CD14-positive monocyte (primary cell): ENCODE results near the gene INO80E. TPM values are rescaled to one million over a fixed set of nuclear protein-coding genes. Genes with fewer than 3 reads are reported as not detected.

Experiments
- DNase-seq, 3 donors: peaks; one replicate each; pipeline ENCODE4 v3.0.0-alpha.2; 2011 to 2022
- H2AFZ ChIP-seq: 2 replicates; pipeline ENCODE4 v1.6.0; 2012; ENCODE audit warnings: mild to moderate bottlenecking, low read depth, low read length, inconsistent platforms; ENCODE audit not compliant: insufficient read depth, poor library complexity, severe bottlenecking
- H3K27ac ChIP-seq, 2 donors: 1 replicate in 1 of 2; 2 replicates in 1 of 2; pipeline ENCODE4 v1.5.1; 2012 to 2013; ENCODE audit warnings: low read length in 2 of 2, control low read depth in 1 of 2, inconsistent platforms in 1 of 2, low read depth in 1 of 2, mild to moderate bottlenecking in 1 of 2
- H3K27me3 ChIP-seq, 2 donors: one replicate each; pipeline versions ENCODE4 v1.6.0 to v1.6.1; 2011 to 2013; ENCODE audit warnings: low read length in 2 of 2; ENCODE audit not compliant: control insufficient read depth in 2 of 2, insufficient read depth in 2 of 2
- H3K36me3 ChIP-seq, 2 donors: replicated peaks in 1 of 2; 1 replicate in 1 of 2; 2 replicates in 1 of 2; pipeline versions ENCODE4 v1.5.1 to v1.6.1; 2012 to 2013; ENCODE audit warnings: low read length in 2 of 2, control low read depth in 1 of 2, inconsistent platforms in 1 of 2, mild to moderate bottlenecking in 1 of 2; ENCODE audit not compliant: insufficient read depth in 2 of 2, control insufficient read depth in 1 of 2
- H3K4me1 ChIP-seq, 2 donors: 1 replicate in 1 of 2; 2 replicates in 1 of 2; pipeline versions ENCODE4 v1.5.1 to v1.6.1; 2012 to 2013; ENCODE audit warnings: low read length in 2 of 2, control low read depth in 1 of 2, inconsistent platforms in 1 of 2, mild to moderate bottlenecking in 1 of 2, moderate library complexity in 1 of 2; ENCODE audit not compliant: insufficient read depth in 2 of 2, control insufficient read depth in 1 of 2
- H3K4me2 ChIP-seq: replicated peaks from 2 replicates; pipeline ENCODE3; 2012; ENCODE audit warnings: low read length, moderate library complexity, mild to moderate bottlenecking; ENCODE audit not compliant: poor library complexity, severe bottlenecking; ENCODE audit errors: extremely low read depth
- H3K4me3 ChIP-seq, 3 experiments: fragments of 200-600 bp in 1 of 3; sonication (generic) in 1 of 3; replicated peaks in 1 of 3; 1 replicate in 2 of 3; 2 replicates in 1 of 3; pipeline ENCODE4 v1.5.1; 2011 to 2013; ENCODE audit warnings: low read length in 3 of 3, mild to moderate bottlenecking in 3 of 3, control low read depth in 2 of 3, low read depth in 2 of 3, inconsistent platforms in 1 of 3, moderate library complexity in 1 of 3
- H3K79me2 ChIP-seq: 2 replicates; pipeline ENCODE4 v1.6.0; 2012; ENCODE audit warnings: mild to moderate bottlenecking, control low read depth, inconsistent platforms, low read length, moderate library complexity; ENCODE audit not compliant: insufficient read depth
- H3K9ac ChIP-seq: 2 replicates; pipeline ENCODE4 v1.6.0; 2017; ENCODE audit warnings: low read length, mild to moderate bottlenecking; ENCODE audit not compliant: insufficient read depth, poor library complexity, severe bottlenecking
- H3K9me3 ChIP-seq, 2 donors: replicated peaks in 1 of 2; 1 replicate in 1 of 2; 2 replicates in 1 of 2; pipeline versions ENCODE4 v1.5.1 to v1.6.1; 2012 to 2013; ENCODE audit warnings: low read length in 2 of 2, control low read depth in 1 of 2; ENCODE audit not compliant: control insufficient read depth in 1 of 2, insufficient read depth in 1 of 2
- H4K20me1 ChIP-seq: 2 replicates; pipeline ENCODE4 v1.6.0; 2012; ENCODE audit warnings: mild to moderate bottlenecking, low read length, control low read depth, moderate library complexity; ENCODE audit not compliant: insufficient read depth
- H3K27ac Mint-ChIP-seq, 7 donors: one replicate each; pipeline ENCODE4 v1.8.0; 2020; ENCODE audit warnings: mild to moderate bottlenecking in 7 of 7, mixed read lengths in 7 of 7, moderate library complexity in 6 of 7, inconsistent platforms in 2 of 7
- H3K27me3 Mint-ChIP-seq, 3 donors: one replicate each; pipeline ENCODE4 v1.8.0; 2021 to 2022; ENCODE audit warnings: low read depth in 3 of 3, mild to moderate bottlenecking in 3 of 3, mixed read lengths in 3 of 3, moderate library complexity in 3 of 3, inconsistent platforms in 1 of 3
- H3K36me3 Mint-ChIP-seq, 2 donors: one replicate each; pipeline ENCODE4 v1.8.0; 2020; ENCODE audit warnings: mixed read lengths in 2 of 2, inconsistent platforms in 1 of 2, mild to moderate bottlenecking in 1 of 2
- H3K4me1 Mint-ChIP-seq: one replicate; pipeline ENCODE4 v1.8.0; 2020; ENCODE audit warnings: mild to moderate bottlenecking, mixed read lengths
- H3K4me3 Mint-ChIP-seq, 2 donors: one replicate each; pipeline ENCODE4 v1.8.0; 2020; ENCODE audit warnings: mild to moderate bottlenecking in 2 of 2, mixed read lengths in 2 of 2, moderate library complexity in 1 of 2
- H3K9me3 Mint-ChIP-seq, 7 donors: one replicate each; pipeline ENCODE4 v1.8.0; 2020 to 2022; ENCODE audit warnings: mixed read lengths in 7 of 7, mild to moderate bottlenecking in 6 of 7, moderate library complexity in 6 of 7, inconsistent platforms in 2 of 7
- CTCF ChIP-seq: fragments of 200-600 bp; IDR thresholded peaks from one replicate; pipeline ENCODE4 v1.8.0; 2022; ENCODE audit warnings: antibody characterized with exemption, mild to moderate bottlenecking
- WGBS: methylation state at CpG from one replicate; pipeline ENCODE4 v1.1.5; 2013; ENCODE audit warnings: missing lambda C conversion rate; ENCODE audit not compliant: insufficient coverage; 5-methylcytosine and 5-hydroxymethylcytosine counted together
- intact Hi-C, 2 donors: fragments of 100-400 bp; cut with micrococcal nuclease; formaldehyde crosslinking; loops; one replicate each; pipeline versions ENCODE4 v1.15.0 to v1.15.1; 2023
- polyA plus RNA-seq, 3 donors: library from polyadenylated mRNA; depleted of rRNA in 1 of 3; unstranded in 2 of 3; stranded (reverse) in 1 of 3; fragments of 300-500 nt in 2 of 3; fragments of >200 nt in 1 of 3; fragmentation: Illumina TruSeq in 2 of 3; gene quantifications; 1 replicate in 2 of 3; 2 replicates in 1 of 3; pipeline ENCODE4 v1.2.3, GENCODE V29; 2012 to 2021

Gene INO80E
- polyA plus RNA-seq, 3 donors: 2.8 to 57.6 (median 3.5) TPM

GRCh38 chr16:30009085-30009862, 13.2 kb downstream of the INO80E start:
- Histone ChIP-seq H4K20me1 (peaks cover 5% of the 10 kb centered on the region), H3K9me3 (peaks cover 0 to 12% of the 10 kb centered on the region in 2 donors), H3K4me1 (peaks cover 10 to 17% of the 10 kb centered on the region in 2 donors), H3K36me3 (no peaks in the 10 kb centered on the region), H3K27me3 (peaks cover 18 to 39% of the 10 kb centered on the region in 2 donors), H3K27ac (no peak overlapping the region), H3K9ac (no peak overlapping the region), H3K4me3 (no peak overlapping the region), H3K79me2 (no peaks in the 10 kb centered on the region), H3K4me2 (no peak overlapping the region), H2AFZ (no peak overlapping the region)
- peaks cover 2 to 4% of the 10 kb centered on the region in 2 donors for H3K36me3 Mint-ChIP-seq
- peak overlapping the region in 1 of 2 donors; percentile 37 for H3K4me3 Mint-ChIP-seq
- intact Hi-C loops: loop anchor here in 1 of 2 donors (5.0 kb wide), 2 partner anchors 62 to 312 kb away; no protein-coding TSS in a partner anchor
- no peak for TF ChIP-seq CTCF
- 64% methylated on average over 18 of the region's 26 CpGs for WGBS
- peaks cover 33 to 57% (median 45%) of the 10 kb centered on the region in 3 donors for H3K27me3 Mint-ChIP-seq
- no peak overlapping the region for H3K27ac Mint-ChIP-seq
- peaks cover 7% of the 10 kb centered on the region for H3K4me1 Mint-ChIP-seq
- no peak for DNase-seq
- peaks cover 0 to 17% (median 3%) of the 10 kb centered on the region in 7 donors for H3K9me3 Mint-ChIP-seq

GRCh38 chr16:30009990-30010843, 14.2 kb downstream of the INO80E start:
- H3K4me1 ChIP-seq: peaks cover 10 to 17% of the 10 kb centered on the region in 2 donors
- H3K9ac ChIP-seq: no peak overlapping the region
- no peak for TF ChIP-seq CTCF
- Mint-ChIP-seq H3K9me3 (peaks cover 0 to 17% (median 3%) of the 10 kb centered on the region in 7 donors), H3K27ac (no peak overlapping the region), H3K4me1 (peaks cover 7% of the 10 kb centered on the region), H3K36me3 (peaks cover 2 to 4% of the 10 kb centered on the region in 2 donors), H3K27me3 (peaks cover 38 to 62% (median 49%) of the 10 kb centered on the region in 3 donors), H3K4me3 (peak overlapping the region; percentile 51 to 79)
- H3K27ac ChIP-seq: no peak overlapping the region
- no peaks in the 10 kb centered on the region for H3K36me3 ChIP-seq
- peak overlapping the region in 1 of 3 experiments; percentile 63 for H3K4me3 ChIP-seq
- 20% methylated on average over 31 of the region's 34 CpGs for WGBS
- no peaks in the 10 kb centered on the region for H3K79me2 ChIP-seq
- H2AFZ ChIP-seq: peak overlapping the region; percentile 59
- peak overlapping the region; percentile 74 for H3K4me2 ChIP-seq
- peaks cover 18 to 39% of the 10 kb centered on the region in 2 donors for H3K27me3 ChIP-seq
- no peak for DNase-seq
- H4K20me1 ChIP-seq: no peaks in the 10 kb centered on the region
- intact Hi-C loops: loop anchor here in 1 of 2 donors (5.0 kb wide), 2 partner anchors 63 to 313 kb away; no protein-coding TSS in a partner anchor
- peaks cover 0 to 12% of the 10 kb centered on the region in 2 donors for H3K9me3 ChIP-seq
